HL-60 (cell line): ENCODE results near the gene EIF1.
A peak's percentile ranks its signal among the peaks of the same experiment; 100 is the strongest.

ENCODE experiments used
- DNase-seq, 2 experiments: peaks; one replicate each; pipeline ENCODE4 v3.0.0-alpha.2; 2010 to 2020; ENCODE audit warnings: low read depth in 1 of 2, low spot score in 1 of 2
- H3K27ac ChIP-seq: fragments of 250-450 bp; sonication (Bioruptor Pico); replicated peaks from 2 replicates; pipeline ENCODE4 v1.5.1; 2020; ENCODE audit warnings: mild to moderate bottlenecking, moderate library complexity
- H3K27me3 ChIP-seq: fragments of 250-450 bp; sonication (Bioruptor Pico); 2 replicates; pipeline ENCODE4 v1.5.1; 2021; ENCODE audit warnings: mild to moderate bottlenecking, moderate library complexity; ENCODE audit not compliant: insufficient read depth, poor library complexity, severe bottlenecking
- H3K4me3 ChIP-seq: replicated peaks from 2 replicates; pipeline ENCODE4 v1.5.1; 2011; ENCODE audit warnings: mild to moderate bottlenecking, control low read depth, low read length; ENCODE audit not compliant: insufficient read depth
- CTCF ChIP-seq: IDR thresholded peaks from one replicate; pipeline ENCODE4 v1.5.1; 2011; ENCODE audit warnings: low read length, control low read depth, inconsistent platforms; ENCODE audit not compliant: insufficient read depth
- GABPA ChIP-seq: IDR thresholded peaks from 2 replicates; pipeline ENCODE4 v1.6.1; 2012; ENCODE audit warnings: low read depth
- POLR2AphosphoS5 ChIP-seq: IDR thresholded peaks from 2 replicates; pipeline ENCODE4 v1.6.1; 2012; ENCODE audit warnings: low read depth
- REST ChIP-seq: IDR thresholded peaks from 2 replicates; pipeline ENCODE4 v1.6.1; 2012; ENCODE audit warnings: low read depth; ENCODE audit not compliant: insufficient replicate concordance
- SPI1 ChIP-seq: IDR thresholded peaks from 2 replicates; pipeline ENCODE4 v1.6.1; 2012; ENCODE audit warnings: low read depth, mild to moderate bottlenecking, borderline replicate concordance

The EIF1 gene

GRCh38 chr17:41666237-41666641 lies 22.4 kb upstream of the EIF1 start:
- no peak for TF ChIP-seq SPI1
- TF ChIP-seq GABPA: no peak
- TF ChIP-seq POLR2AphosphoS5: no peak
- TF ChIP-seq CTCF: no peak
- no peak for TF ChIP-seq REST
- DNase-seq: no peak
- Histone ChIP-seq H3K27me3 (no peaks in the 10 kb centered on the region), H3K27ac (peak overlapping the region; percentile 78), H3K4me3 (peak overlapping the region; percentile 51)

- TF ChIP-seq POLR2AphosphoS5 (no peak), GABPA (no peak), SPI1 (0 out of 2 replicates have a peak, but pooled peaks have one; percentile 0), REST (no peak), CTCF (peak; percentile 87)
- peak in 1 of 2 experiments; percentile 85 for DNase-seq
- Histone ChIP-seq H3K4me3 (peak overlapping the region; percentile 26), H3K27me3 (no peaks in the 10 kb centered on the region), H3K27ac (peak overlapping the region; percentile 78)
Measured at GRCh38 chr17:41666708-41667279, 21.9 kb upstream of the EIF1 start.

- Histone ChIP-seq H3K27ac (peak overlapping the region; percentile 78), H3K27me3 (no peaks in the 10 kb centered on the region), H3K4me3 (no peak overlapping the region)
- no peak for DNase-seq
- TF ChIP-seq CTCF (no peak), GABPA (no peak), POLR2AphosphoS5 (no peak), SPI1 (no peak), REST (no peak)
Measured at GRCh38 chr17:41667280-41668041, 21.2 kb upstream of the EIF1 start.
